Measurements from ENCODE around the gene CUZD1. TPM values are rescaled to one million over a fixed set of nuclear protein-coding genes. Genes with fewer than 3 reads are reported as not detected.
A peak's percentile ranks its signal among the peaks of the same experiment; 100 is the strongest.

The CUZD1 gene
- total and polyA plus RNA-seq, 2 of the 13 experiments (the other 11 are each of a cell fraction or from before 2014, with no cell fraction given) = 0.22 to 0.29 TPM

DNA sequence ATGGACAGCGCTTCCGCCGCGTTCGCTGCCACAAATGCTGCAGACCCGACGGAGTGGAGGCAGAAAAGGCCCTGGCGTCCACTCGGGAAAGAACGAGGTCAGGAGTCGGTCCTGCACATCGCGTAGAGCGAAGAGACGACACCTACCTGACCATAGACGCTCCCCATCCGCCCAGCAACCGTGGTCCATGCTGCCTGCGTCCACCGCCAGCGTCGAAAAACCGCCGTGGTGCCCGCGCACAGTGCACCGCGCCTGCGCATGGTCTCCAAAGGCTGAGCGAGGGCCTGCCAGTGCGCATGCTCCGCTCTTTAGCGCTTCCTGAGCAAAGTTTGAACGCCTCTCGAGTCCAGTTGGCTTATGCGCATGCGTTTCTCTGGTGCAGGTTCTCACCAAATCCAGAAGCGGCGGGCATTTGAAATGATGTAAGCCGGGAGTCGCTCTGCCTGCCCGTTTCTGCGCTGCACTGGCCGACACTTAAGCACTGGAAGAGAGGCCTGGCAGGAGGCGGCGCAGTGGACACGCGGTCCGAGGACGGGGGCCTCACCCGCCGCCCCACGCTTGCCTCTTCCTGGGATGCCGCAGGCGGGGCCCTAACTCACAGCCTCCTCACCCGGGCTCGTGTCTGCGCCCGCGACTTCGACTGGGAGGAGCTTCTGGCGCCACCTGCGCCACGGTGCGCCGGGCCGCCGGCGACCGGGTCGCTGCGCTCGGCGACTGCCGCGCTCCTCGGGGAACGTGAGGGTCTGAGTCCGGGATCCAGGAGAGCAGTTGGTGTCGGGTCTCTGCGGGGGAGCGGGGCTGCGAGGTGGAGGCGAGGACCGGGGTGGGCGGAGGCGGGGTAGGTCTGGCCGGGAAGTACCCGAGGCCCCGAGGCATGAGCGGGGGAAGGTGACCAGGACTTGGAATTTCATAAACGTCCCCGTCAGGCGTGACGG, 33.9 kb upstream of the CUZD1 start, which contains the start of gene FAM24B (continued):
- TF ChIP-seq, protein P1, sequence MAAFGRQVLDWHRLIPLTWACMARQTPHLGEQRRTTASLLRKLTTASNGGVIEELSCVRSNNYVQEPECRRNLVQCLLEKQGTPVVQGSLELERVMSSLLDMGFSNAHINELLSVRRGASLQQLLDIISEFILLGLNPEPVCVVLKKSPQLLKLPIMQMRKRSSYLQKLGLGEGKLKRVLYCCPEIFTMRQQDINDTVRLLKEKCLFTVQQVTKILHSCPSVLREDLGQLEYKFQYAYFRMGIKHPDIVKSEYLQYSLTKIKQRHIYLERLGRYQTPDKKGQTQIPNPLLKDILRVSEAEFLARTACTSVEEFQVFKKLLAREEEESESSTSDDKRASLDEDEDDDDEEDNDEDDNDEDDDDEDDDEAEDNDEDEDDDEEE (CRISPR knock-in tag; IDR thresholded peaks at IDR 0.05) = no peak
- TF ChIP-seq CC2D1A (CRISPR knock-in tag; IDR thresholded peaks at IDR 0.05) (no peak), HDAC6 (IDR thresholded peaks at IDR 0.05; ENCODE audit: low read depth, low read length) (no peak), RFXAP (CRISPR knock-in tag; IDR thresholded peaks at IDR 0.05; ENCODE audit: borderline replicate concordance) (0 out of 2 replicates have a peak, but pooled peaks have one; percentile 22), MTA1 (CRISPR knock-in tag; IDR thresholded peaks at IDR 0.05; ENCODE audit: borderline replicate concordance) (peak; percentile 13; the same call in 1 of the 2 replicates), ERF (CRISPR knock-in tag; IDR thresholded peaks at IDR 0.05) (no peak), ZBTB38 (CRISPR knock-in tag; IDR thresholded peaks at IDR 0.05) (peak; percentile 67; the same call in 1 of the 2 replicates), ZNF547 (CRISPR knock-in tag; IDR thresholded peaks at IDR 0.05) (peak; percentile 61; the same call in 1 of the 2 replicates), HMGA1 (CRISPR knock-in tag; conservative IDR thresholded peaks at IDR 0.05) (no peak), NR3C1 (CRISPR knock-in tag; IDR thresholded peaks at IDR 0.05) (no peak), KLF6 (CRISPR knock-in tag; IDR thresholded peaks at IDR 0.05) (peak; percentile 38; the same call in 1 of the 2 replicates), MED13 (CRISPR knock-in tag; IDR thresholded peaks at IDR 0.05) (no peak), ZNF383 (CRISPR knock-in tag; IDR thresholded peaks at IDR 0.05; ENCODE audit: borderline replicate concordance) (no peak)
- TF ChIP-seq, protein P2, sequence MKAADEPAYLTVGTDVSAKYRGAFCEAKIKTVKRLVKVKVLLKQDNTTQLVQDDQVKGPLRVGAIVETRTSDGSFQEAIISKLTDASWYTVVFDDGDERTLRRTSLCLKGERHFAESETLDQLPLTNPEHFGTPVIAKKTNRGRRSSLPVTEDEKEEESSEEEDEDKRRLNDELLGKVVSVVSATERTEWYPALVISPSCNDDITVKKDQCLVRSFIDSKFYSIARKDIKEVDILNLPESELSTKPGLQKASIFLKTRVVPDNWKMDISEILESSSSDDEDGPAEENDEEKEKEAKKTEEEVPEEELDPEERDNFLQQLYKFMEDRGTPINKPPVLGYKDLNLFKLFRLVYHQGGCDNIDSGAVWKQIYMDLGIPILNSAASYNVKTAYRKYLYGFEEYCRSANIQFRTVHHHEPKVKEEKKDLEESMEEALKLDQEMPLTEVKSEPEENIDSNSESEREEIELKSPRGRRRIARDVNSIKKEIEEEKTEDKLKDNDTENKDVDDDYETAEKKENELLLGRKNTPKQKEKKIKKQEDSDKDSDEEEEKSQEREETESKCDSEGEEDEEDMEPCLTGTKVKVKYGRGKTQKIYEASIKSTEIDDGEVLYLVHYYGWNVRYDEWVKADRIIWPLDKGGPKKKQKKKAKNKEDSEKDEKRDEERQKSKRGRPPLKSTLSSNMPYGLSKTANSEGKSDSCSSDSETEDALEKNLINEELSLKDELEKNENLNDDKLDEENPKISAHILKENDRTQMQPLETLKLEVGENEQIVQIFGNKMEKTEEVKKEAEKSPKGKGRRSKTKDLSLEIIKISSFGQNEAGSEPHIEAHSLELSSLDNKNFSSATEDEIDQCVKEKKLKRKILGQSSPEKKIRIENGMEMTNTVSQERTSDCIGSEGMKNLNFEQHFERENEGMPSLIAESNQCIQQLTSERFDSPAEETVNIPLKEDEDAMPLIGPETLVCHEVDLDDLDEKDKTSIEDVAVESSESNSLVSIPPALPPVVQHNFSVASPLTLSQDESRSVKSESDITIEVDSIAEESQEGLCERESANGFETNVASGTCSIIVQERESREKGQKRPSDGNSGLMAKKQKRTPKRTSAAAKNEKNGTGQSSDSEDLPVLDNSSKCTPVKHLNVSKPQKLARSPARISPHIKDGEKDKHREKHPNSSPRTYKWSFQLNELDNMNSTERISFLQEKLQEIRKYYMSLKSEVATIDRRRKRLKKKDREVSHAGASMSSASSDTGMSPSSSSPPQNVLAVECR (CRISPR knock-in tag; IDR thresholded peaks at IDR 0.05; ENCODE audit: borderline replicate concordance) = peak; percentile 92
- TF ChIP-seq, protein P3, sequence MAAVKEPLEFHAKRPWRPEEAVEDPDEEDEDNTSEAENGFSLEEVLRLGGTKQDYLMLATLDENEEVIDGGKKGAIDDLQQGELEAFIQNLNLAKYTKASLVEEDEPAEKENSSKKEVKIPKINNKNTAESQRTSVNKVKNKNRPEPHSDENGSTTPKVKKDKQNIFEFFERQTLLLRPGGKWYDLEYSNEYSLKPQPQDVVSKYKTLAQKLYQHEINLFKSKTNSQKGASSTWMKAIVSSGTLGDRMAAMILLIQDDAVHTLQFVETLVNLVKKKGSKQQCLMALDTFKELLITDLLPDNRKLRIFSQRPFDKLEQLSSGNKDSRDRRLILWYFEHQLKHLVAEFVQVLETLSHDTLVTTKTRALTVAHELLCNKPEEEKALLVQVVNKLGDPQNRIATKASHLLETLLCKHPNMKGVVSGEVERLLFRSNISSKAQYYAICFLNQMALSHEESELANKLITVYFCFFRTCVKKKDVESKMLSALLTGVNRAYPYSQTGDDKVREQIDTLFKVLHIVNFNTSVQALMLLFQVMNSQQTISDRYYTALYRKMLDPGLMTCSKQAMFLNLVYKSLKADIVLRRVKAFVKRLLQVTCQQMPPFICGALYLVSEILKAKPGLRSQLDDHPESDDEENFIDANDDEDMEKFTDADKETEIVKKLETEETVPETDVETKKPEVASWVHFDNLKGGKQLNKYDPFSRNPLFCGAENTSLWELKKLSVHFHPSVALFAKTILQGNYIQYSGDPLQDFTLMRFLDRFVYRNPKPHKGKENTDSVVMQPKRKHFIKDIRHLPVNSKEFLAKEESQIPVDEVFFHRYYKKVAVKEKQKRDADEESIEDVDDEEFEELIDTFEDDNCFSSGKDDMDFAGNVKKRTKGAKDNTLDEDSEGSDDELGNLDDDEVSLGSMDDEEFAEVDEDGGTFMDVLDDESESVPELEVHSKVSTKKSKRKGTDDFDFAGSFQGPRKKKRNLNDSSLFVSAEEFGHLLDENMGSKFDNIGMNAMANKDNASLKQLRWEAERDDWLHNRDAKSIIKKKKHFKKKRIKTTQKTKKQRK (IDR thresholded peaks at IDR 0.05; ENCODE audit: low read length) = no peak
- TF ChIP-seq, protein P4, sequence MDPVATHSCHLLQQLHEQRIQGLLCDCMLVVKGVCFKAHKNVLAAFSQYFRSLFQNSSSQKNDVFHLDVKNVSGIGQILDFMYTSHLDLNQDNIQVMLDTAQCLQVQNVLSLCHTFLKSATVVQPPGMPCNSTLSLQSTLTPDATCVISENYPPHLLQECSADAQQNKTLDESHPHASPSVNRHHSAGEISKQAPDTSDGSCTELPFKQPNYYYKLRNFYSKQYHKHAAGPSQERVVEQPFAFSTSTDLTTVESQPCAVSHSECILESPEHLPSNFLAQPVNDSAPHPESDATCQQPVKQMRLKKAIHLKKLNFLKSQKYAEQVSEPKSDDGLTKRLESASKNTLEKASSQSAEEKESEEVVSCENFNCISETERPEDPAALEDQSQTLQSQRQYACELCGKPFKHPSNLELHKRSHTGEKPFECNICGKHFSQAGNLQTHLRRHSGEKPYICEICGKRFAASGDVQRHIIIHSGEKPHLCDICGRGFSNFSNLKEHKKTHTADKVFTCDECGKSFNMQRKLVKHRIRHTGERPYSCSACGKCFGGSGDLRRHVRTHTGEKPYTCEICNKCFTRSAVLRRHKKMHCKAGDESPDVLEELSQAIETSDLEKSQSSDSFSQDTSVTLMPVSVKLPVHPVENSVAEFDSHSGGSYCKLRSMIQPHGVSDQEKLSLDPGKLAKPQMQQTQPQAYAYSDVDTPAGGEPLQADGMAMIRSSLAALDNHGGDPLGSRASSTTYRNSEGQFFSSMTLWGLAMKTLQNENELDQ (CRISPR knock-in tag; IDR thresholded peaks at IDR 0.05; ENCODE audit: borderline replicate concordance) = no peak
